Measurements from ENCODE around the gene KIF5B.
"Not testable (repeated sequence)": the region's sequence is repeated elsewhere in the genome, so short reads cannot be mapped to it uniquely, and the experiment has no call there.

KIF5B gene

GRCh38 chr10:31987786-31988185 lies 68.4 kb downstream of the KIF5B start:
- H3K27me3 ChIP-seq (ENCODE audit: insufficient read depth, low read length); H2AFZ ChIP-seq (ENCODE audit: low read depth, low read length); H3K36me3 ChIP-seq (ENCODE audit: insufficient read depth, low read length); H3K4me1 ChIP-seq (ENCODE audit: insufficient read depth, low read length); H3K9me3 ChIP-seq (ENCODE audit: low read length); H3K4me3 ChIP-seq (ENCODE audit: low read length): not testable (repeated sequence)

GRCh38 chr10:31982111-31982510 lies 74.1 kb downstream of the KIF5B start:
- H3K4me1 ChIP-seq (ENCODE audit: insufficient read depth, low read length): peaks cover 12% of the 10 kb centered on the region

GRCh38 chr10:31980471-31980870 lies 75.8 kb downstream of the KIF5B start:
- no peak overlapping the region for H3K4me3 ChIP-seq (ENCODE audit: low read length)
- H3K36me3 ChIP-seq (ENCODE audit: insufficient read depth, low read length): no peaks in the 10 kb centered on the region
- H2AFZ ChIP-seq (ENCODE audit: low read depth, low read length): no peak overlapping the region
- no peaks in the 10 kb centered on the region for H3K27me3 ChIP-seq (ENCODE audit: insufficient read depth, low read length)
- peaks cover 12% of the 10 kb centered on the region for H3K4me1 ChIP-seq (ENCODE audit: insufficient read depth, low read length)
- no peaks in the 10 kb centered on the region for H3K9me3 ChIP-seq (ENCODE audit: low read length)

More at GRCh38 chr10:31982111-31982510, 74.1 kb downstream of the KIF5B start:
- Histone ChIP-seq H3K27me3 (ENCODE audit: insufficient read depth, low read length) (no peaks in the 10 kb centered on the region), H3K36me3 (ENCODE audit: insufficient read depth, low read length) (no peaks in the 10 kb centered on the region), H2AFZ (ENCODE audit: low read depth, low read length) (no peak overlapping the region), H3K9me3 (ENCODE audit: low read length) (no peaks in the 10 kb centered on the region), H3K4me3 (ENCODE audit: low read length) (no peak overlapping the region)

- H3K4me1 ChIP-seq (ENCODE audit: insufficient read depth, low read length): peaks cover 12% of the 10 kb centered on the region
- H2AFZ ChIP-seq (ENCODE audit: low read depth, low read length); H3K4me3 ChIP-seq (ENCODE audit: low read length); H3K36me3 ChIP-seq (ENCODE audit: insufficient read depth, low read length); H3K9me3 ChIP-seq (ENCODE audit: low read length); H3K27me3 ChIP-seq (ENCODE audit: insufficient read depth, low read length): not testable (repeated sequence)
Observed at GRCh38 chr10:31979071-31979470, 77.2 kb downstream of the KIF5B start.

- Histone ChIP-seq H3K36me3 (ENCODE audit: insufficient read depth, low read length) (no peaks in the 10 kb centered on the region), H3K4me1 (ENCODE audit: insufficient read depth, low read length) (peaks cover 12% of the 10 kb centered on the region), H3K9me3 (ENCODE audit: low read length) (no peaks in the 10 kb centered on the region), H3K4me3 (ENCODE audit: low read length) (no peak overlapping the region), H2AFZ (ENCODE audit: low read depth, low read length) (no peak overlapping the region), H3K27me3 (ENCODE audit: insufficient read depth, low read length) (no peaks in the 10 kb centered on the region)
Observed at GRCh38 chr10:31978156-31978483, 78.1 kb downstream of the KIF5B start.

GRCh38 chr10:31977440-31978155 lies 78.6 kb downstream of the KIF5B start:
- no peaks in the 10 kb centered on the region for H3K9me3 ChIP-seq (ENCODE audit: low read length)
- no peak overlapping the region for H3K4me3 ChIP-seq (ENCODE audit: low read length)
- no peaks in the 10 kb centered on the region for H3K36me3 ChIP-seq (ENCODE audit: insufficient read depth, low read length)
- H3K4me1 ChIP-seq (ENCODE audit: insufficient read depth, low read length): peaks cover 12% of the 10 kb centered on the region
- no peak overlapping the region for H2AFZ ChIP-seq (ENCODE audit: low read depth, low read length)
- no peaks in the 10 kb centered on the region for H3K27me3 ChIP-seq (ENCODE audit: insufficient read depth, low read length)

- Histone ChIP-seq H3K4me3 (ENCODE audit: low read length) (no peak overlapping the region), H2AFZ (ENCODE audit: low read depth, low read length) (no peak overlapping the region), H3K36me3 (ENCODE audit: insufficient read depth, low read length) (no peaks in the 10 kb centered on the region), H3K27me3 (ENCODE audit: insufficient read depth, low read length) (no peaks in the 10 kb centered on the region), H3K4me1 (ENCODE audit: insufficient read depth, low read length) (peaks cover 12% of the 10 kb centered on the region), H3K9me3 (ENCODE audit: low read length) (no peaks in the 10 kb centered on the region)
Observed at GRCh38 chr10:31975157-31975765, 81.0 kb downstream of the KIF5B start.

GRCh38 chr10:31974434-31975124 lies 81.6 kb downstream of the KIF5B start:
- H2AFZ ChIP-seq (ENCODE audit: low read depth, low read length): no peak overlapping the region
- peaks cover 12% of the 10 kb centered on the region for H3K4me1 ChIP-seq (ENCODE audit: insufficient read depth, low read length)

GRCh38 chr10:31972519-31973041 lies 83.6 kb downstream of the KIF5B start:
- H3K27me3 ChIP-seq (ENCODE audit: insufficient read depth, low read length): no peaks in the 10 kb centered on the region
- no peaks in the 10 kb centered on the region for H3K9me3 ChIP-seq (ENCODE audit: low read length)
- H3K4me3 ChIP-seq (ENCODE audit: low read length): no peak overlapping the region
- H2AFZ ChIP-seq (ENCODE audit: low read depth, low read length): no peak overlapping the region
- peaks cover 5% of the 10 kb centered on the region for H3K4me1 ChIP-seq (ENCODE audit: insufficient read depth, low read length)
- no peaks in the 10 kb centered on the region for H3K36me3 ChIP-seq (ENCODE audit: insufficient read depth, low read length)

More at GRCh38 chr10:31974434-31975124, 81.6 kb downstream of the KIF5B start:
- no peaks in the 10 kb centered on the region for H3K36me3 ChIP-seq (ENCODE audit: insufficient read depth, low read length)
- H3K27me3 ChIP-seq (ENCODE audit: insufficient read depth, low read length): no peaks in the 10 kb centered on the region
- no peaks in the 10 kb centered on the region for H3K9me3 ChIP-seq (ENCODE audit: low read length)
- H3K4me3 ChIP-seq (ENCODE audit: low read length): no peak overlapping the region

- H3K27me3 ChIP-seq (ENCODE audit: insufficient read depth, low read length); H3K4me3 ChIP-seq (ENCODE audit: low read length); H3K9me3 ChIP-seq (ENCODE audit: low read length); H2AFZ ChIP-seq (ENCODE audit: low read depth, low read length); H3K36me3 ChIP-seq (ENCODE audit: insufficient read depth, low read length); H3K4me1 ChIP-seq (ENCODE audit: insufficient read depth, low read length): not testable (repeated sequence)
Observed at GRCh38 chr10:31969847-31970246, 86.4 kb downstream of the KIF5B start.

- no peak overlapping the region for H3K4me3 ChIP-seq (ENCODE audit: low read length)
- no peaks in the 10 kb centered on the region for H3K27me3 ChIP-seq (ENCODE audit: insufficient read depth, low read length)
- H2AFZ ChIP-seq (ENCODE audit: low read depth, low read length): no peak overlapping the region
- H3K4me1 ChIP-seq (ENCODE audit: insufficient read depth, low read length): no peaks in the 10 kb centered on the region
- H3K36me3 ChIP-seq (ENCODE audit: insufficient read depth, low read length): no peaks in the 10 kb centered on the region
- H3K9me3 ChIP-seq (ENCODE audit: low read length): no peaks in the 10 kb centered on the region
Observed at GRCh38 chr10:31963589-31963980, 92.6 kb downstream of the KIF5B start.

GRCh38 chr10:31962826-31963588 lies 93.2 kb downstream of the KIF5B start:
- H2AFZ ChIP-seq (ENCODE audit: low read depth, low read length): no peak overlapping the region
- H3K27me3 ChIP-seq (ENCODE audit: insufficient read depth, low read length): no peaks in the 10 kb centered on the region

More at GRCh38 chr10:31962826-31963588, 93.2 kb downstream of the KIF5B start:
- H3K36me3 ChIP-seq (ENCODE audit: insufficient read depth, low read length): no peaks in the 10 kb centered on the region
- H3K4me1 ChIP-seq (ENCODE audit: insufficient read depth, low read length): no peaks in the 10 kb centered on the region
- H3K9me3 ChIP-seq (ENCODE audit: low read length): no peaks in the 10 kb centered on the region
- H3K4me3 ChIP-seq (ENCODE audit: low read length): no peak overlapping the region
